Measurements from ENCODE around the gene DUSP8.

- TF ChIP-seq ZNF677 (tag by site-specific recombination; IDR thresholded peaks at IDR 0.05) (no peak), KLF10 (tag by site-specific recombination; IDR thresholded peaks at IDR 0.05) (no peak), ZNF221 (tag by site-specific recombination; IDR thresholded peaks at IDR 0.05; ENCODE audit: borderline replicate concordance) (no peak), CTCF (tag by site-specific recombination; IDR thresholded peaks at IDR 0.05) (no peak), SALL2 (tag by site-specific recombination; IDR thresholded peaks at IDR 0.05; ENCODE audit: borderline replicate concordance) (no peak), KLF17 (tag by site-specific recombination; IDR thresholded peaks at IDR 0.05) (no peak), SP2 (tag by site-specific recombination; IDR thresholded peaks at IDR 0.05) (no peak), ZBTB26 (tag by site-specific recombination; optimal IDR thresholded peaks at IDR 0.05) (no peak), PRDM1 (tag by site-specific recombination; IDR thresholded peaks at IDR 0.05) (no peak), ZNF274 (IDR thresholded peaks at IDR 0.05; ENCODE audit: low read length) (no peak), ZNF274 (tag by site-specific recombination; IDR thresholded peaks at IDR 0.05; ENCODE audit: borderline replicate concordance) (no peak), ZNF777 (tag by site-specific recombination; IDR thresholded peaks at IDR 0.05; ENCODE audit: borderline replicate concordance) (no peak), ZNF701 (tag by site-specific recombination; IDR thresholded peaks at IDR 0.05) (no peak), ZNF148 (tag by site-specific recombination; IDR thresholded peaks at IDR 0.05; ENCODE audit: borderline replicate concordance) (no peak)
Observed at GRCh38 chr11:1505480-1505879, 66.6 kb downstream of the DUSP8 start.
